NCI-H2196 treated with DMSO at 0.1 percent for 48 hours (cell line): ENCODE results near the gene ALOXE3.

Experiments used
- DNase-seq: peaks from one replicate; lab custom pipeline; 2025; ENCODE audit not compliant: unreplicated experiment; lab: John Stamatoyannopoulos, UW

ALOXE3 gene

DNA sequence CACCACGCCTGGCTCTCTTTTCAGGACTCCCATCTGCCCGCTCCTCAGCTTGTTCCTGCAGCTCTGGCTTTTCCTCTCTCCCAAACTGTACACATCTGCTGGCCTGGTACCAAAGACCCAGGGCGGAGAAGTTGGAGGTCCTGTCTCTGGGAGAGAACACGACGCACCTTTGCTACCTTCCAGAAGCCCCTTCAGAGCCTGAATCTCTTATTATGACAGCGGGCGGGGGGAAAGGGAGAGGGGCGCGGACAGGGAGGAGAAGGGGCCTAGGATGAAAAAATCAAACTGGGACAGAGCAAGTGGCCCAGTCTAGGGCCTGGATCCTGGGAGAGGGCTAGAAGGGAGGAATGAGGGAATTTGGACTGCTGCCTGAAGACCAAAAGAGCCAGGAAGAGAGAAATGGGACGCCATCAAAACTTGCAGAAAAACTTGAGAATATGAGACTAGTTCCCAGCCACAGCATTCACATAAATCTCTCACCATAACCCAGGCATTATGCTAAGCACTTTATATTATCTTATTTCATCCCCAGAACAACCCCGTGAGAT lies 36.4 kb upstream of the ALOXE3 start:
- DNase-seq: no peak

DNA sequence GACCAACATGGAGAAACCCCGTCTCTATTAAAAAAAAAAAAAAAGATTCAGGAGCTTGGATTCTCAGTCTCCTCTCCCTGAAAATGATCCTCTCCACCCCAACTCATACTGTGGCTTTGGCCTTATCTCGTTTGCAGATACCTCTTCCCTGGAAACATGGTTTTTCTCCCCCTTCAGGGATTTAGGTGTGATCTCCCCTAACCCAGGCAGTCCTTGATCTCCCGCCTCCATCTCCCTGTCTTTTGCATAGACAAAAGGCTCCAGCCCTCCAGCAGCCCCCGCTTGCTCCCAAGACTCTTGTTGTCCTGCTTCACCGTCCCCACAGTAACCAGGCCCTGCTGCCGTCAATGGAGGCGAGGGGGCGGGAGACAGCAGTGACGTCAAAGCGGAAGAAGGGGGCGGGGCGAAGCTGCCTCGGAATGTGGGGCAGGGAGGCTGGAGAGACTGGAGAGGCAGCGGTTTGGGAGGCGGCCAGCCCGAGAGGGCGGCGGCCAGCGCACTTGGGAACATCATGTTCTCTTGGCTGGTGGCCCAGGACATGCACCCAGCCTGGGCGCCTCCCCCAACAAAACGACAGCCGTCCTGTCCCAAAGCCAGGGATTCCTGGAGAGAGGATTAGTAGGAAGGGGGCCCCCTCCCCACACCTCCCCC lies 35.8 kb upstream of the ALOXE3 start:
- peak; percentile 60 for DNase-seq

DNA sequence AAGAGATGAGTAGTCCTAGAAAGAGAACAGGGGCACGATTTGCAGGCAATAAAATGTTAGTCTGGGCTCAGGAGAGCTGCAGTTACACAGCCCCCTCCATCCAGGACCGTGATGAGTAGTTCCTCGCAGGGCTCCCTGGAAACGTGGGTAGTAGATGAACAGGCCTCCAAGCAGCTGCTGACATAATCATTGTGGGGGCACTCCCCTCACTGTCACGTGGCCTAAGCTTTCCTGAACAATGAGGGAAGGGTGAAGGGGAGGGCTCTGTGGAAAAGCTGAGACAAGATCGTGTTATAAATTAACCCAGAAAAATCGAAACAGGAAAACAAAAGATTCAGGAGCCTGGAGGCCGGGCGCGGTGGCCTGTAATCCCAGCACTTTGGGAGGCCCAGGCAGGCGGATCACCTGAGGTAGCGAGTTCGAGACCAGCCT lies 35.2 kb upstream of the ALOXE3 start:
- DNase-seq: no peak

DNA sequence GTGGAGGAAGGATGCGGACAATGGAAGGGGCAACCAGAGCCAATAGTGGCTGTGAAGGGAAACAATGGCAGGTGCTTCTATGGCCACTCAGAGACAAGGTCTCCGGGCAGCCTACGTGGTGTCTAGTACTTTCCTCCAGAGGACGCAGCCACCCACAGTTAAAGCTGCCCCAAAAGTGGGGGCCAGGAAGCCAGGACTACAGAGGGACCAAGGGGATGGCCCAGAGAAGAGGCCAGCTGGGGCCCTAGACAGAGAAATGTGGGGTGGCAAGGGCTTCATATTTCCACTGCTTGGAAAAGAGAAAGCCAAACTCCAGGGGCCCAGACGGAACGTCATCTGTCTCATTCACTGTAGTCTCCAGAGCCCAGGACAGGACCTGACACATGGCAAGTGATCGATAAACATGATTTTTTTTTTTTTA lies 34.7 kb upstream of the ALOXE3 start:
- no peak for DNase-seq

DNA sequence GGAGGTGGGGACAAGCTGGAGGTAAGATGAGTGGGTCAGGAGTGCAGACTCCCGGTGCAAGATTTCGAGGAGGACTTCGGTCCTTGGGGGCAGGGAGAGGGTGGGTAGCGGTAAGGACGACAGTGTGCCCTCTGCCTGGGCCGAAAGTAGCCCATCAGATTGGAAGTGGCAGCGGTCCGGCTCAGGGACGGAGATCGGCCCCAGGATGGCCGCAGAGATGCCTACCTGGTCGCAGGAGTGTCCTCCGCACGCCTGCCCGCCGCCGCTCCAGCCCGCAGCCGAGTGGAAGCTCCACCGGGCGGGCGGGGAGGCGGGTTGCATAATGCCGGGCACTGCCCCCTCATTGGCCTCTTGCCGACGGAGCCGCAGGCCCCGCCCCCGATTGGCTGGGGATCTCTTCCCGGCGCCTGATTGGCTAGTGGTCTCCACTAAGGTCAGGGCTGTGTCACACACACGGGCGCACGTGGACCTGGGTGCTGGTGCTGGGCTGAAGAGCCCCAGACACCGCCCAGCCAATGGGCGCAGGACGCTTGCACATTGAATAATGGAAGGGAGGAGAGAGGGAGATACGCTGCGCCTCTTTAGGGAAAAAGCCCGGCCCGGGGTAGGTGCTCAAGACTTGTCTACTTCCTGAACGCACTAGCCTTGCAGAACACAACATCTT lies 33.9 kb upstream of the ALOXE3 start, which contains the start of gene PER1:
PER1 (minus strand) TSS at position 293 of the 664 bp plus-strand sequence. CDS start 1,698 bp downstream, outside the sequence.
- DNase-seq: peak; percentile 67

DNA sequence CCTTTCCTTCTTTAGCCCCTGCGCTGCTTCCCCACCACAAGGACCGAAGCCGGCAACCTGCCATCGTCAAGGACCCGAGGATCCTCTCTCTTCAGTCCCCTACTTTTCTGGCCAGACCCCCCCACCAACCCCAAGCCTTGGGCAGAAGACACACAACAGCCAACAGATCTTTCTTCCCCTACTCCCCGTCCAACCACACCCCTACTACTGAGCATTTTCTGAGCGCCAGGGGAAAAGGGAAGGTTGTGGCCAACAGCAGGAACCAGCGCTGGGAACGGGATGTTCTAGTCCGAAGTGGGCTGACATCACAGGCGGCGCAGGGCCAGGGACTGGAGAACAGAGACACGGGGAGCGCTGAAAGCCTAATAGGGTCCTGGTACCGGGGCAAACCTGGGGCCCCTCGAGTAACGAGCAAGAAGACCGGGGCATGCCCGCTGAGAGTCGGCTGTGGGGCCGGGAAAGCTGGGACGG lies 33.4 kb upstream of the ALOXE3 start:
- DNase-seq: no peak

DNA sequence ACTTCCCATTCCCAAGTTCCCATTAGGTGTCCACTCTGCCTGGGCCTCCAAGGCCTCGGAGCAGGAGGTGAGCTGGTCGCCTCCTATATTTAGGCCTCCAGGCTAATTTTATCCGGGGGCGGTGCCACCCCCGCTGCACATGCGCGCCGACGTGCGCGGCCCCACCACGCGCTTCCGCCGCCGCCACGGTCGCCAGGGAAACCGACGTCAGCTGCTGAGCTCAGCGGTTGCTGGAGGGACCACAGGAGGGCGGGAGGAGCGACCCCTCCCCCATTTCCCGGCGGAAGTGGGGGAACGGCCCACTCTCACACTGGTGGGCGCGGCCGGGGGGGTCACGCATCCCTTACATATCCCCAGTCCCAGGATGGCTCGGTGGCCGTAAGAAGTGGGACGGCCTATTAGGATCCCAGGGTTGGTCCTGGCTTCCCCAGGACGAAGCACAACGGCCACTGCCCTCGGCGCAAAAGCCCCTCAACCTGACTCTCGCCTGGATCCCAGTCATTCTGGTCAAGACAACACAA lies 32.9 kb upstream of the ALOXE3 start:
- peak; percentile 17 for DNase-seq

DNA sequence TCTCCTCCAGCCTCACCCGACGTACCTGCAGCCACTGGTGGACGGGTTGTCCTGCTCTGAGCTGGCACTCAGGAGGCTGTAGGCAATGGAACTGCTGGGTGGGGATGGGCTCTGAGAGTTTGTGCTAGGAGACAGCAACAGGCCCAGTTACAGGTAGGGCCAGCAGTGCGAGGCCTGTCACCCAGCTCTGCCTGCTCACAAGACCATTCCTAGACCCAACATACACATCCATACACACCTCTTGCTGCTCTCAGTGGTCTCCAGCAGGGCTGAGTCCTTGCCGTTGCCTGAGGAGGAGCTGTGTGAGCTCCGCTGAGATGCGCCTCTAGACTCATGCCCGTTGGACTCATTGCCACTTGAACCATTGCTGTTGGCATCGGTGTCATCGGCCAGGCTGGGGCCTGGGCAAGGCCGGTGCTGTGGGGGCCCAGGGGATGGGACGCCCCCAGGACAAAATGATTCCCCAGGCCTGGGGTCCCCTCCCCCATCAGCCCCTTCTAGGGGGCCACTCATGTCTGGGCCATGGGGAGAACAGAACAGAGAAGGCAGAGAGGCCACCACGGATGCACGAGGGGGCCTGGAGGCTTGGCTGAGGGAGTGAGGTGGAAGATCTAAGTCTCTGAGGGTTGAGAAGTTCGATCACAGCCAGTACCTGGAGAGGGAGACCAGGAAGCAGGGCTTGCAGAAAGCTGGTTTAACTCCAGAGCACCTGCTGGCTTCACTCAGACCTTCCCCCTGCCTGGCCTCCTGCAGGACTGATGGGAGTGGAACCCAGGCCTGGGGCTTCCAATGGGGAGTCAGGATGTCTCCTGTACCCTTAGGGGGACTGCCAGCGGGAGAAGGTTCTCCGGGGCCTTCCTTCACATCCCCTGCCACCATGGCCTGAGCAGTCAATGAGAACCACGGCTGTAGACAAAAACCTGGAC lies 32.1 kb upstream of the ALOXE3 start:
- DNase-seq: no peak

DNA sequence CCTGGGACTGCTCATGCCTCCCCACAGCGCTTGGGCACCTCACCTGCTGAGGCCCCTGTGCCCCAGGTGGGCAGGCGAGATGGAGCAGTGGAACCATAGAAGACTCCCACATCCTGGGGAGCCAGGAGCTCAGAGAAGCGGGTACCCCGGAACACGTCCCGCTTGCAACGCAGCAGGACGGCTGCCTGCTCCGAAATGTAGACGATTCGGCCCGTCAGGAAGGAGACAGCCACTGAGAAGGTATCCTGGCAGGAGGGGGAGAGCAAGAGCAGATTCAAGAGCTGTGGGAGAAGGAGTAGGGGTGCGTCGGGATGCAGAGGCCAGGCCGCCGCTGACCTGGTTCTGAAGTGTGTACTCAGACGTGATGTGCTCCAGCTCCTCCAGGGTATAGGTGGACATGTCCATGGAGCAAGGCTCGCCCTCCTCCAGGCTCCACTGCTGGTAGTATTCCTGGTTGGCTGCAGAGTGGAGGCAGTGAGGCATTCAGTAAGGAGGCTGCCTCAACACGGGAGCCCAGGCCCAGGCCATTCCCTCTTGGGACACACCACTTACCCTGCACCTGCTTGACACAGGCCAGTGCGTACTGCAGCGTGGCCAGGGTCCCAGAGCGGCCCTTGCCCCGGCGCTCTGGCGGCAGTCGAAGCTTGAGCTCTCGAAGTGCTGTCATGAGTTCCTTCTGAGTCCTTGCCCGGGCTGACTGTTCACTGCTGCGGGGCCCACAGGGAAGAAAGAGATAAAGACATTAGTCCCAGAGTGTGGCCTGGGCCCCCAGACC lies 31.3 kb upstream of the ALOXE3 start:
- no peak for DNase-seq

DNA sequence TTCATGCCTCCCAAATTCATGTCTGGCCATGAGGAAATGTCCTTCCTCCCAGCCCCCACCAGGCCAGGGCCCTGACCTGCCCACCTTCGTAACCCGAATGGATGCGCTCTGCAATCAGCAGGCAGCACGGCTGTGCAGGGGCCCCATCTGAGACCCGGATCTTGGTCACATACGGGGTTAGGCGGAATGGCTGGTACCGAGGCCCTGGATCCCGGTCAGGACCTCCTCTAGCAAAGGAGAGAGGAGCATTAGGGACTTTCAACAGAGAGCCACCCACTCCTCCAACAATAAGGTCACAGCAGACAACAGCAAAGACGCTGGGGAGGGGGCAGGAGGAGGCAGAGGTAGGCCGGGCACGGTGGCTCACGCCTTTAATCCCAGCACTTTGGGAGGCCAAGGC lies 30.2 kb upstream of the ALOXE3 start:
- no peak for DNase-seq

DNA sequence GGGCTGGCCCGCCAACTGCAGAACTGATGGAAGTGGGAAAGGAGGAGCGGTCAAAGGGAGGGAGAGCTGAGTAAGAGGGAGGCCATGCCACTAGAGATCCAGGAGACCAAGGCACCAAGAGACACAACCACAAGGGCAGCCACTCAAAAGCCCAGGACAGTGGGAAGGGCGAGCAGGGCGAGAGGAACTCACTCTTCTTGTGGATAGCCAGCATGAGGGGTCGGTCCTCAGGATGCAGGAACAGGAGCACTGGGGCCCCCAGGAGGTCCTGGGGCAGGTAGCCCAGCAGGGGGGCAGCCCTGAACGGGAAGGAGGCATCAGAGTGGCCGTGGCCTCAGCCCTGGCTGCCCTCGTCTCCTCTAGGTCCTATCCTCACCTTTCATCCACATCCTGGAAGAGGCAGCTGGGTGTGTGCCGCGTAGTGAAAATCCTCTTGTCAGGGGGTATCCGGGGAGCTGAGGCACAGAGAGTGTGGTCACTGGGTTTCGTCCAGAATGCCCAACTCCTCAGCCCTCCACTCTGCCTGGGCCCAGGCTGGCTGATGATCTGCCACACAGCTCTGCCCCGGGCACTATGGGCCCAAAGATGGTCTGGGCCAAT lies 29.6 kb upstream of the ALOXE3 start:
- DNase-seq: no peak

DNA sequence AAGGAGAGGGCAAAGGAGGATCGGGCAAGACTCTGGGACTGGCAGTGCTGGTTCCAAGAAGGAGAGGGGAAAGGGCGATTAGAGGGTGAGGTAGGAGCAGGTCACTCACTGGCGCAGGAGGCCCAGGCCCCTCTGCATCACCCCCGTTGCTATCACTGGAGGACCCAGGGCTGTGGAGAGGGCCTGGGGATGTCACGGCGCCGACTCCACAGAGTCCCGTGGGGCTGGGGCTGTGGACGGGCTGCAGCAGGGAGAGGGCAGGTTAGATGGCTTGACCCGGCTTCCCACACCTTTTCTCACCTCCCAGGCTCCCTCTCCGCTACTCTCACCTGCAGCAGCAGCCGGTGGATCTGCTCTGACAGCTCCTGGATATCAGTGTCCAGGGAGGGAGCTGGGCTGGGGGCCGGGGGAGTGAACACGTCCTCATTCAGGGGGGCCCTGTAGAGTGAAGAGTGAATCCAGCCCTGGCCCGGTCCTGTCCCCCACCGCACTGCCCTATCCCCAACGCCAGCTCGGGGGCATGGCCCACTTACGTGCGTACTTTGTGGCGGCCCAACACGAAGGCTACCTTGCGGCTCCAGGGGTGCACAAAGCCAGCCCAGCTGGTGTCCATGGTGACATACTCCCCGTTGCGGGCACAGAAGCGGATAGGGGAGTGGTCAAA lies 29.0 kb upstream of the ALOXE3 start:
- DNase-seq: no peak

DNA sequence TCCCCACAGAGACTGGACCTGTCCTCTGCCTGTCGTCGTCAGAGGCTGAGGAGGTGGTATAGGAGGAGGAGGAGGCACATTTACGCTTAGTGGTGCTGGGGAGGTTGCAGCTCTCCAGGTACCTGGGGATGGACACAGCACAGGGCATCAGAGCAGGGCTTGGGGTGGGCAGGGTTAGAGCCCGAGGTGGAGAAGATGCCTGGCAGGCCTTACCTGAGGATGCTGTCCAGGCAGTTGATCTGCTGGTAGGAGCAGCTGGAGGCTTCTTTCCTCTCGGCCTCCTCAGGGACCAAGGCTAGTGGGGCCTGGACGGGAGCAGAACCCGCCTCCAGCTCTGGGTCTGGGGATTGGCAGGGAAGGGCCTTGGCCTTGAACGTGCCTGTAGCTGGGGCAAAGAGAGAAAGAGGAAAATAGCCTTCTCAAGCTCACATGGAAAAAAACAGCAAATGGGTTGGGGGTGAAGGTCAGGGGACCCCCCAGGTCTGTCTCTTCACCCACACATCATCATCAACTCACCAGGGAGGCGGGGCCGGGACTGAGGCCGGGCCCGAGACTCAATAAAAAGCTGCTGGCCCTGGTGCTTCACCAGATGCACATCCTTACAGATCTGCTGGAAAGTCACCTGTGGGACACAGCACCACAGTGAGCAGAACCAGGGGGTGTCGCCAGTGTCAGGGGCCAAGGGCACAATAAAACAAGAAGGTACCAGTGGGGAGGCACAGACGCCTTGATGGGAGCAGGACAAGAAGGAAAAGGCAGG lies 28.2 kb upstream of the ALOXE3 start:
- DNase-seq: no peak

DNA sequence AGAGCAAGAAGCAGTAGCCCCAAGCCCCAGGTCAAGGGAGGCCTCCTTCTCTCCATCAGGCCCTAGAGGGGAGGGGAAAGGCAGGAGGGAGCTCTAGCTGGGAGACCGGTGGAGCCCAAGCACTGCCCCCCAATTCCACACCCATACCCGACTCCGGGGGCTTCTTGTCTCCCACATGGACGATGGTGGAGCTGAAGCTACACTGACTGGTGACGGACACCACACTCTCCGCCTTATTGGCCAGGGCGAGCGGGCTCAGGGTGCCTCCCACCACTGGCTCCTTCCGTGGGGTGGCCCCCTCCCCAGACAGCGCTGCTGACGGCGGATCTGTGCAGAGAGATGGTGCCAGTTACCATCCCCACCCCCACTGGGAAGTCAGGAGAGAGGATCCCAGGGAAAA lies 27.5 kb upstream of the ALOXE3 start:
- no peak for DNase-seq

DNA sequence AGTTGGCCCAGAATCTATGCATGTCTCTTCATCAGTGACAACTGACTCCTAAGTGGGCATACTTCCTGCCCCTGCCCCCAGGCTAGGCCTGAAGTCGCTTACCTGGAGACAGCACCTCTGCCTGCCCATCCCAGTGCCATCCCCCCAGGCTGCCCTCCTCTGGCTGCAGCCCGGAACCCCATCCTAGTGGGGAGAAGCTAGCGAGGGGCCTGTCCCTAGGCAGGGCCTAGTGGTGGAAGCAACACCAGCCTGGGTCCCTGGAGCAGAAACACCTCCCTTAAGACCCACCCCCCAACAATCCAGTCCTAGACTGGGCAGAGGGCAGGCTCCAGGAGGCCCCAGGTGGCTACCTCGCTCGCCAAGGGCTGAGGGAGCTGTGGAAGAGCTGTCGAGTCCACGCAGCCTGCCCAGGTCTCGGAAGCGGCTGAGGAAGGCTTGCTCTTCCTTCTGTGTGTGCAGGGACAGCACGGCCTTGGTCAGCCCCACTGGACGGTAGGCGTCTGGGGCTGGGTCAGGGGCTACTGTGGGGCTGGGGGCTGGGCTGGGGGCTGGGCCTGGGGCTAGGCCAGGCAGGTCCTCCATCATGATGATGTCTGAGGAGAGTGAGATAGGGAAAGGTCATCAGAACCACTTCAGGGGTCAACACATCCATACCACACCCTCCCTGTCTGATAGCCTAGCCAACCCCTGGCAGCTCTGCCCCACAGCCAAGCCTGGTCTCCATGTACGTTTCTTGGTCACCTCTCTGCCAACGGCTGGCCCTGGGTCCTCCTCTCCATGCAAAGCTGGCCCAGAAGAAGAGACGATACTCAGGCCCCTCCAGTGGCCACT lies 26.3 kb upstream of the ALOXE3 start:
- DNase-seq: no peak

DNA sequence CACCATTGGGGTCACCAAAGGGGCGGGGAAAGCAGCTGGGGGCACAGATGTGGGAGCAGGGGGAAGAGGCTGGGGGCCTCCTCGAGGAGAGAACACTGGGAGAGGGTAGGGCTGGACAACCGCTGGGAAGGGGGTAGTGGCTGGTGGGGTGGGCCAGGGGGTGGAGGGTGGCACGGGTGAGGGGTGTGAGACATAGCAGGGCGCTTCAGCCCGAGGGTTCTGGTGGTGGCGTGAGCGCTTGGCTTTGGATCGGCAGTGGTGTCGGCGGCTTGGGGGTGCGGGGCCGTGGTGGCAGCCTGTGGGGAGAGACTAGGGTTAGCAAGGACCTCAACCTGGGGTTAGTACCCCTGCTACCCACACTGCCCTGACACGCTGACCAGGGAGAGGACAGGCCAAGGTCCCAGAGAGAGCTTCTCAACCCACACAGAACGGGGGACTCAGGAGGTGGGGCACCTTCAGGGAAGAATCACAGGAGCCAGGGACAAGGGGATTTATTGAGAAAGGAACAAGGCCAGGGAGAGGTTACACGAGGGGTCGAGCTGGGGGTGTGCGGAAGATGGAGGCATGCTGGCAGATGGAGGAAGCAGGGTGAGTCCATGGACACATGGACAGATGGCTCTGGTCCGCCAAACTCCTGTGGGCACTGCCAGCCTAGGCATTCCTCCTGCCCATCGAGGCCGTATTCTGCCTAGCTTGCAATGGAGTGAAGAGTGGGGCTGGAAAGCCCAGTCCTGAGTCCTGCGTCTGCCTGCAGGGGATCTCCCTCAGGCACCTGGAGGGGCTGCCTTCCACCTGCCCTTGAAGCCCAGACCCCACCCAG lies 25.5 kb upstream of the ALOXE3 start:
- DNase-seq: no peak
